ENCODE measurements around the gene KRT39. TPM values are rescaled to one million over a fixed set of nuclear protein-coding genes. Genes with fewer than 3 reads are reported as not detected.
A peak's percentile ranks its signal among the peaks of the same experiment; 100 is the strongest.

Gene KRT39
- total and polyA plus RNA-seq, 2 of the 13 experiments (the other 11 are each of a cell fraction or from before 2014, with no cell fraction given), result 0.07 to 1.2 TPM

DNA sequence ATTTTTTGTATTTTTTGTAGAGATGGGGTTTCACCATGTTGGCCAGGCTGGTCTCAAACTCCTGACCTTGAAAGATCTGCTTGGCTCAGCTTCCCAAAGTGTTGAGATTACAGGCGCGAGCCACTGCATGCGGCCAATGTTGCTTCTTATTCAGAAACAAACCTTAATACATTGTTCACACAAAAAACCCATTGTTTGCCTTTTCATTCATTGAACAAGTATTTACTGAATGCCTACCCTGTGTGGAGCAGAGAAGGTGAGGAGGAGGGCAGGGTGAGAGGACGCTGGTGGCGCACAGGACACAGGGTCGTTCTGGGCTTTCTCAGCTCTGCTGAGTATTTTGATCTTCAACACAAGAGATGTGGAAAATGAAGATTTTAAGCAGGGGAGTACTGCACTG, 21.3 kb downstream of the KRT39 start (continued):
- TF ChIP-seq, protein P1, sequence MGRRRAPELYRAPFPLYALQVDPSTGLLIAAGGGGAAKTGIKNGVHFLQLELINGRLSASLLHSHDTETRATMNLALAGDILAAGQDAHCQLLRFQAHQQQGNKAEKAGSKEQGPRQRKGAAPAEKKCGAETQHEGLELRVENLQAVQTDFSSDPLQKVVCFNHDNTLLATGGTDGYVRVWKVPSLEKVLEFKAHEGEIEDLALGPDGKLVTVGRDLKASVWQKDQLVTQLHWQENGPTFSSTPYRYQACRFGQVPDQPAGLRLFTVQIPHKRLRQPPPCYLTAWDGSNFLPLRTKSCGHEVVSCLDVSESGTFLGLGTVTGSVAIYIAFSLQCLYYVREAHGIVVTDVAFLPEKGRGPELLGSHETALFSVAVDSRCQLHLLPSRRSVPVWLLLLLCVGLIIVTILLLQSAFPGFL (CRISPR knock-in tag; IDR thresholded peaks at IDR 0.05), result no peak
- peak; percentile 63; the same call in 1 of the 2 replicates for TF ChIP-seq ZBTB38 (CRISPR knock-in tag; IDR thresholded peaks at IDR 0.05)
- TF ChIP-seq GATAD1 (CRISPR knock-in tag; IDR thresholded peaks at IDR 0.05), result no peak
- no peak for TF ChIP-seq ZNF598 (CRISPR knock-in tag; IDR thresholded peaks at IDR 0.05; ENCODE audit: borderline replicate concordance)
- no peak for TF ChIP-seq FOXK1 (CRISPR knock-in tag; IDR thresholded peaks at IDR 0.05; ENCODE audit: borderline replicate concordance, low read depth)
- TF ChIP-seq MAFK (conservative IDR thresholded peaks at IDR 0.05 in 1 of 2, IDR thresholded peaks at IDR 0.05 in 1 of 2; ENCODE audit: low read length in 2 of 2), result no peak
- TF ChIP-seq NFE2 (CRISPR knock-in tag; IDR thresholded peaks at IDR 0.05), result no peak
- TF ChIP-seq NFATC3 (CRISPR knock-in tag; IDR thresholded peaks at IDR 0.05), result no peak
- TF ChIP-seq, protein P2, sequence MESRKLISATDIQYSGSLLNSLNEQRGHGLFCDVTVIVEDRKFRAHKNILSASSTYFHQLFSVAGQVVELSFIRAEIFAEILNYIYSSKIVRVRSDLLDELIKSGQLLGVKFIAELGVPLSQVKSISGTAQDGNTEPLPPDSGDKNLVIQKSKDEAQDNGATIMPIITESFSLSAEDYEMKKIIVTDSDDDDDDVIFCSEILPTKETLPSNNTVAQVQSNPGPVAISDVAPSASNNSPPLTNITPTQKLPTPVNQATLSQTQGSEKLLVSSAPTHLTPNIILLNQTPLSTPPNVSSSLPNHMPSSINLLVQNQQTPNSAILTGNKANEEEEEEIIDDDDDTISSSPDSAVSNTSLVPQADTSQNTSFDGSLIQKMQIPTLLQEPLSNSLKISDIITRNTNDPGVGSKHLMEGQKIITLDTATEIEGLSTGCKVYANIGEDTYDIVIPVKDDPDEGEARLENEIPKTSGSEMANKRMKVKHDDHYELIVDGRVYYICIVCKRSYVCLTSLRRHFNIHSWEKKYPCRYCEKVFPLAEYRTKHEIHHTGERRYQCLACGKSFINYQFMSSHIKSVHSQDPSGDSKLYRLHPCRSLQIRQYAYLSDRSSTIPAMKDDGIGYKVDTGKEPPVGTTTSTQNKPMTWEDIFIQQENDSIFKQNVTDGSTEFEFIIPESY (CRISPR knock-in tag; IDR thresholded peaks at IDR 0.05), result peak; percentile 94
- TF ChIP-seq ZNF33B (CRISPR knock-in tag; IDR thresholded peaks at IDR 0.05), result no peak
- no peak for TF ChIP-seq BORCS8-MEF2B (CRISPR knock-in tag; IDR thresholded peaks at IDR 0.05)
- TF ChIP-seq SOX6 (IDR thresholded peaks at IDR 0.05), result no peak
- TF ChIP-seq SOX6 (CRISPR knock-in tag; IDR thresholded peaks at IDR 0.05), result peak; percentile 71
- TF ChIP-seq GPN1 (CRISPR knock-in tag; IDR thresholded peaks at IDR 0.05; ENCODE audit: borderline replicate concordance), result no peak
- no peak for TF ChIP-seq KMT2A (CRISPR knock-in tag; IDR thresholded peaks at IDR 0.05)
- TF ChIP-seq TEAD3 (CRISPR knock-in tag; optimal IDR thresholded peaks at IDR 0.05; ENCODE audit: borderline replicate concordance), result no peak
- TF ChIP-seq ZNF616 (CRISPR knock-in tag; IDR thresholded peaks at IDR 0.05; ENCODE audit: low read depth), result no peak
- TF ChIP-seq SP5 (CRISPR knock-in tag; IDR thresholded peaks at IDR 0.05; ENCODE audit: borderline replicate concordance, low read depth), result no peak
- no peak for TF ChIP-seq ZSCAN9 (CRISPR knock-in tag; IDR thresholded peaks at IDR 0.05; ENCODE audit: borderline replicate concordance)
- no peak for TF ChIP-seq IRF2 (CRISPR knock-in tag; IDR thresholded peaks at IDR 0.05)
- no peak for TF ChIP-seq TOE1 (CRISPR knock-in tag; IDR thresholded peaks at IDR 0.05)
- TF ChIP-seq SOX5 (CRISPR knock-in tag; IDR thresholded peaks at IDR 0.05; ENCODE audit: borderline replicate concordance), result peak; percentile 82; the same call in 1 of the 2 replicates
- TF ChIP-seq PRPF4 (IDR thresholded peaks at IDR 0.05; ENCODE audit: low read depth, low read length, poor library complexity, severe bottlenecking), result peak; percentile 57

Measured in HepG2 (cell line).